SIG-M5 (cell line): ENCODE data around the gene CXXC5.

Experiments used
- DNase-seq: peaks from one replicate; lab custom pipeline; 2025; lab: John Stamatoyannopoulos, UW

The CXXC5 gene

DNA sequence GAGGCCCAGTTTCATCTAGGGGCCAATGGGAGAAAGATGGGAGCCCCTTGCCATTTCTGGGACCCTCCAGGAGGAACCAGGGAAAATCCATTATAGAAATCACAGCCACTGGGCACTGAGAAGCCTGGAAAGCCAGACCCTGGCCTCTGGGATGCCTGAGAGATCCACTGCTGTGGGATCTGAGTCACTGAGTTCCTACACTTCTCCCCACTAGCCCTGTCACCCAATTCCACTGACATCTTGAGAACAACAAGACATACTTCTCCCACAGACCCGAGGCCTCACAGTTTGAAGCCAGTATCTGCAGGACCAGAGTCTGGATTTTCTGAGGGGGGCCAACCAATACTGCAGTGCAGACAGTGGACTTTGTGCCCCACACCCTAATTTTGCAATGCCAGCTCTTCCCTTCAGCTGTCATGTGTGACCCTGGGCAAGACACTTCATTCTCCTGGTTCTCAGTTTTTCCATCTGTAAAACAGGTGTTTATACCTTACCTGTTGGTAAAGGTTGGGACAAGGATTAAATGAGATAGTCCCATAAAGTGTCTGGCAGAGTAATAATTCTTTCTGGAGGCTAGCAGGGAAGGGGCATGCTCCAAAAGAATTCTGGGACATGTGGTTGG is 46.5 kb downstream of the CXXC5 start:
- no peak for DNase-seq

DNA sequence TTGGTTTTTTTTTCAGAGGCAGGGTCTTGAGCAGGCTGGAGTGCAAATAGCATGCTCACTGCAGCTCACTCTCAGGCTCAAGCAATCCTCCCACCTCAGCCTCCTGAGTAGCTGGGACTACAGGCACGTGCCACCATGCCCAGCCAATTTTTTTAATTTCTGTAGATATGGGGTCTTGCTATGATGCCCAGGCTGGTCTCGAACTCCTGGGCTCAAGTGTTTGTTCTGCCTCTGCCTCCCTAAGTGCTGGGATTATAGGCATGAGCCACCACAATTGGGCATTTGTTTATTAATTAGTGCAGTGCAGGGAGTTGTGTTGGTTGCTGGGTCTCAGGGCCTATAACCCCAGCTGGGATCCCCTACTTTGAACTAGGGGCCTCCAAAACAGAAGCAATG is 47.0 kb downstream of the CXXC5 start:
- no peak for DNase-seq

DNA sequence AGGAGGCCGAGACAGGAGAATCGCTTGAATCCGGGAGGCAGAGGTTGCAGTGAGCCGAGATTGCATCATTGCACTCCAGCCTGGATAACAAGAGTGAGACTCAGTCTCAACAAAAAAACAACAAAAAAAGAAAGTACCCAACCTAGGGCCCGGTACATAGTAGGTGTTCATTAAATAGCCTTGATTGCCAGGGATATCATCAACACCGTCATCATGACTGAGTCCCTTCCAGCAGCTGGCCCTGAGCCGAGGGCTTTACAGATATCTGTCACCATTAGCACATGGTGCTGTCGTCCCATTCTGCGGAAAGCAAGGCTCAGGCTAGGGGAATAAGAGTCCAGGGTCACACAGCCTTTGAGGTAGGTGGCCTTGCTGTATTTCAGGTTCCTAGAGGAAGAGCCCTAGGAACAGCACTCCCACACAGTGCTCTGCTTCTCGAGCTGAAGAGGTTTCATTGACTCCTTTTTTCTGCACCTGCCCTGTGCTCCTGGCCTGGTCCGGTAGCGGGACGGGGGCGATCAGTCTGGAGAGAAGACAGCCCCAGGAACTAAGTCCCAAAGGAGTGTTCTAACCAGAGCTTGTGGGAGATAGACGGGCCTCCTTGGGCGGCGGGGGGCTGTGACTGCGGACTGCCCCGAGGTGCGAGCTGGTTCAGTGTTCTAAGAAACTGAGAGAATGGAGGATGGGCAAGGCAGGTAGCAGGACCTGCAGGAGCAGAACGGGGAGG is 48.2 kb downstream of the CXXC5 start:
- DNase-seq, result no peak

DNA sequence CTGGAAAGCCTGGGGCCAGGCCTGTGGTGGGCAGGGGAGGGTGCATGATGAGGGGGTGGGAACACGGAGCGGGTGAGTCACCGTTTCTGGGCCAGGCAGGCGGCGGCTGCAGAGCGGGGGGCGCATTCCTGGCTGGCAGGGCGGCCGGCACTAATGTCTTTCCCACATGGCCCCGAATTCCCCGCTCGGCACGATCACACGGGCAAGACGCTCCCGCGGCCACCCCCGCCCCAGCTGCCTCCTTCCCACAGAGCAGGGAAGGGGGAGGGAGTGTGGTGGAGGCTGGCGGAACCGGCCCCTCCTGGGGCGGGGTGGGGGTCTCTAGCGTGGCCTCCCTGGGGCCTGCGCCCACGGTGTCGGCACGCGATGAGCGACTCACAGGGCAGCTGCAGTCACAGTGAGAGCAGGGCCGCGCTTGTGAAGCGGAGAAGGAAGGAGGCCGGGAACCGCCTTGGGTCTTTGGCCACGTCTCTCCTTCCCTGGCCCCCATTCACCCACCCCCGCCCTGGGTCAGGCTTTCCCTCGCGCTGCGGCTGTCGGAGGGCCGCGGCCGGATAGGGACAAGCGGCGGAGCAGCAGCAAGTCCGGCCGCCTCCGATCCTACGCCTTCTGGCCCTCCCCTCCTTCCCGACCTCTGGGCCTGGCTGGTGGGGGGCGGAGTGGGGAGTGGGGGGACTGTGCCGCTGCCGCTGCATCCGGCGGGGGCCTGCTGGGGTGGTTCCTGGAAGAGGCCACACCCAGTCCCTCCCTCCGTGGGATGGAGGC is 48.9 kb downstream of the CXXC5 start:
- DNase-seq, result no peak

DNA sequence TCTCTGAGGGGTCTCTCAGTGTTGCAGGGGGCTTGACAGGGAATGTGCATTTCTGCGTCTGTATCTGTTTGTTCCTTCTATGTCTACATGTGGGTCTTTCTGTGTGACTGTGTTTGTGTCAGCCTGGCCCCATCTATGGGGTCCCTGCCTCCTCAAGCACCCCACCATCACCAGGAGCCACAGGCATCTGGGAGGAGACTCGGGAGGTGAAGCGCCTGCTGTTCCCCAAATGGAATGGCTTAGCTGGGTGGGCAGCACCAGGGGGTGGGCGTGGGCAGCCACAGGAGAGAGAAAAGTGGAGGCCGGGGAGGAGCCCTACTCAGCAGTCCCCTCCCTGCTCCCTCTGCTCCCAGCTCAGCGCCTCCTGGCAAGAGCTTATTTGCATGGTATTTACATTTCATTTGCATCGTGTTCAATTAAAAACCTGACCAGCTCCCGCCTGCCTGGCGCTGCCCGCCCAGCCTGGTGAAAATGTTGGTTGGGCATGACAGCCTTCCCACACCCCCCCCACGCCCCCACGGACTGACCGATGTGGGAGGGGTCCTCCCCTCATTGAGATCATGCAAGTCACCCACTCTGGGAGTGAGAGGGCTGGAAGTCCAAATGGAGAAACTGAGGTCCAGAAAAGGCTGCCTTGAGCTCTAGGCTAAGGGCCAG is 50.5 kb downstream of the CXXC5 start:
- DNase-seq, result no peak

DNA sequence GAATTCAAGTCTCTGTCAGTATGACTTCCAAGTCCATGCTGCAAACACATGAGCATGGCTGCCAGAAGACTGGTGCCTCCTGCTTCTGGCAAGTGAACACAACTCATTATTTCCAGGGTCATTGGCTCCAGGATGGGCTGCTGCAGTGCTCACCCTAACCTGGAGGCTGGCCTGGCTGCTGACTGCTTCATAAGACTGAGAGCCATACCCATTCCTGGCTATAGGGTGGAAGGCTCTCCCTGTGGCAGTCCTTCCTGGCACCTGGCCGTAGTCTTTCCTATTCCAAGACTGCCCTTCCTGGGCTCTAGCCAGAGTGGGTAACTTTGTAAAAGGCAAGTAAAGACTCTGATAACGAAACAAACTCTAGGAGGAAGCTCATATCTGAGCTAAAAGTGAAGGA is 51.2 kb downstream of the CXXC5 start:
- DNase-seq, result no peak

DNA sequence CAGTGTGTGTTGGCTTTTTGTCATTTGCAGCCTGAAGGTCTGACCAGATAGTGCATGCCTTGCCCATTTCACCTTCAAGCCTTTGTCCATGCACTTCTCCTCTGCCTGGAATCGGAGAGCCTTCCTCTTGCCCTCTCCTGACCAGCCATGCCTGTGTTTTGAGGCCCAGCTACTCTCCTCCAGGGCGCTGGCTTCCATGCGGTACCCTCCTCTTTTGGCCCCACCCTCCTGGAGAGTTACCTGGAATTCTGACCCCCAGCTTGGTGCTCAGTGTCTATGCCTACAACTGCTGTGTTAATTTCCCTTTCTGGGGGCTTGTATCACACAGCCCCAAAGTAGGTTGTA is 52.5 kb downstream of the CXXC5 start:
- no peak for DNase-seq

DNA sequence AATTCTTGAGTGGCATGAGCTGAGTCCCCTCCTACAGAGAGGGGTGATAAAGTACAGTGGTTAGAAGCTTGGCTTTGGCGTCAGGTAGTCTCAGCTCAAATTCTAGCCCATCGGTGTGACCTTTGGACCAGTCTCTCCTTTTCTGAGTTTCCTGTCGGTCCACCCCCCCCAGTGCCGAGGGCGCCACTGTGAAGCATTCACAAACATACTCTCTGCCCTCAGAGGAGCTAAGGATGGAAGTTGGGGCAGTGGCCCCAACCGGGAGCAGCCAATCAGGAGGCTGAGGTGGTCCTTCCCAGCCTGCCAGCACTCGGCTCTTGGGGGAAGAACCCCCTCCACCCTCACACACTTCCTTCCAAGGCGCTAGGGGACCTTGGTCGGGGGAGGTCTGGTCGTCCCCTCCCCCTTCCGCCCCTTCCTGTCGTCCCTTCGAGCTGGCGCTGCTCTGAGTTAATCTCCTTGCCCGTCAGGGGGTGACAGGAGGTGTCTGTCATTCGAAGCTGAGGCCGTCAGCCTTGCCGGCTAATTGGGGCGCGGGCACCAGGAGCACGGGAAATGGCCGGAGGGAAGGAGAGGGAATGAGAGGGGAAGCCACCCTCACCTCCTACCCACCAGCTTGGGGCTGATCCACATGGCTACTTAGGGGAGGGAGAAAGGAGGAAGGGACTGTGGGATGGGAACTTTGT is 53.0 kb downstream of the CXXC5 start:
- DNase-seq, result no peak

DNA sequence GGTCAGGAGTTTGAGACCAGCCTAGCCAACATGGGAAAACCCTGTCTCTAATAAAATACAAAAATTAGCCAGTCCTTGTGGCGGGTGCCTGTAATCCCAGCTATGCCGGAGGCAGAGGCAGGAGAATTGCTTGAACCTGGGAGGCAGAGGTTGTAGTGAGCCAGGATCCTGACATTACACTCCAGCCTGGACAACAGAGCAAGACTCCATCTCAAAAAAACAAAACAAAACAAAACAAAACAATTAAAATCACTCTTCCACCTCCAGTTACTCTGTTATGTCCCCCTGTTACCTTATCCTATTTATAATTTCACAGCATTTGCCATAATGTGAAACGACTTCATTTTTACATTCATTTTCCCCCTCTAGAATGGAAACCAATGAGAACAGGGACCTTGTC is 54.4 kb downstream of the CXXC5 start:
- DNase-seq, result no peak

DNA sequence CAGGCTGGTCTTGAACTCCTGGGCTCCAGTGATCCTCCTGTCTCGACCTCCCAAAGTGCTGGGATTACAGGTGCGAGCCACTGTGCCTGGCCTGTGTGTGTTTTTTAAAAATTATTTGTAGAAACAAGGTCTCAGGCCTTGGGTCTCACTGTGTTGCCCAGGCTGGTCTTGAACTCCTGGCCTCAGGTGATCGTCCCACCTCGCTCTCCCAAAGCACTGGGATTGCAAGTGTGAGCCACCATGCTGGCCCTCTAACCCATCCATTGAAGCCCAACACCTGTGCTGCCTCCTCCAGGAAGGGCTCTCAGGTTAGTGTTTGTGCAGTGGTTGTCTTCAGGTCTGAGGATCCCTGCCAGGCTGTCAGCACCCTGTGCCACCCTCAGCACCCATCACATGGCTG is 56.6 kb downstream of the CXXC5 start:
- DNase-seq, result no peak

DNA sequence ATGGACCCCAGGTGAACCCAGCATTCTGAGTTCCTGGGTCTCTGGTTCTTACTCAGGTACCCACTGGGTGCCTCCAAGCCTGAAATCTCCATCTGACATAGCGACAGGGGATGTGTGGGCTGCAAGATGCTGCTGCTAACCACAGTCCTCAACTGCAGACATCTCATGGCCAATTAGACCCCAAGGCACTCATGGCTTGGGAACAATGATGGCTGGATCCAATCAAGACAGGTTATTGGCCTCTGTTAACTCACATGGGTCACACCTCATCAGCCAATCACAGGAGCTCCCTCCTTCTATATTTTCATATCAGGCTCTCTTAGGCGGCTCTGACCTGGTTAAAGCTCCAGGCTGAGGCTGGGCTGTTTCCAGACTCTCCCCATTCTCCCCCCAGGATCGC is 57.0 kb downstream of the CXXC5 start:
- DNase-seq, result no peak

DNA sequence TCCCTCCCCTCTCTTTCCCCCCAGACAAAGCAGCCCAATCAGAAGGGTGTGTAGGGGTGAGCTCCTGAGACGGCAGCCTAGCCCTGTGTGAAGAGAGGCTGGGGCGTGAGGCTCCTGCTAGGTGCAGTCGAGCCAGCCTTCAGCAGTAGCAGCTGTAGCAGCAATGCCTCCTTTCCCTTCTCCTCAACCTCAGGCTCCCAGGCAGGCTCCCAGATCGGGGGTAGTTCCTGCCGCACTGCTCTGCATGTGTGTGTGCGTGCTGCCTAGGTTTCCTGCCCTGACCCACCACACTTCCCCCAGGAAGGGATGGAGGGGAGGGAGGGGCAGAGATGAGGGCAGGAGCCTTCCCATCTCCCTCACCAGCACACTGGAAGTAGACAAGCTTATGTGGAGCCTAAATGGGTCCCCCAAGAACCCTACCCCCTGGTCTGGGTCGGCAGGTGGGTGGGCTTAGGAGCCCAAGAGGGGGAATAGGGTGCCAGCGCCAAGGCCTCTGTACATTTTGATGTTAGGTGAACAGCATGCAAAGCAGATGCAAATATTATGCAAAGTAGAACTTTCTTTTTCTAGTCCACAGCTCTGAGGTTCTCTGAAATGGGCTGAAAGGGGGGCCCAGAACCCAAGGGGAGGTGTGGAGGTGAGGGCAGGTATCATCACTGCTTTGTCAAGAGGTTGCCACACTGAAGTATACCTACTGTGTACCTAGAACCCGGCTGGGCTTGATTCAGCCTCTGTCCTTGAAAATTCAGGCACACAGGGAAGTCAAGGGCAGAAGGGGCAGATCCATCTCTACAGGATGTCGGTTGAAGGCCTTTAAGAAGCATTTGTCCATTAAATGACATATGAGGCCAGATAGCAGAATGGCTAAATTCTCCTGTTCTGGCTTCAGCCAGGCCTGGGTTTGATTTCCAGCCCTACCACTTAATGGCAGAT is 57.8 kb downstream of the CXXC5 start:
- no peak for DNase-seq

DNA sequence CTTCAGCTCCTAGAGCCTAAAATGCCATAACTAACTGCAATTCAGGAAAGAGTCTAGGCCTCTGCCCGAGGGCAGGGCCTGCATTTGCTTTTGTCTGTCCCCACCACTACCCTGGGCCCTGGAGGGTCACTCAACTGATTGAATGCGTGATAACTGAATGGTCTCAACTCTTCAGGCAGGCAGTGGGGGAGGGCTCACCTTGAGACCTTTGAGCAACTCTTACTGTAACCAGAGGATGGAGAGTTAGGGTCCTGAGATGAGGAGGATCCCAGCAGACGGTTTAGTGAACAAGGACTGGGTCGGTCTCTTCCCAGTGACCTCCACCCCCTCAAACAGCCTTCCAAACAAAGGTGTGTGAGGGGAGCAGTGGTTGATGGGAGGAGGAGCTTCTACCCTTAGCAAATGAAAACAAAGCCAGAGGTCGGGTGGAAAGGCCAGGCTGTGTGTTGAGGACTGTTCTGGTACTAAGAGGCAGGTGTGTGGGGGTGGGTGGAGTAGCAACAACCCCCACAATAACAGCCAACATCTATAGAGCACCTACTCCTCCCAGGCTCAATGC is 59.4 kb downstream of the CXXC5 start:
- DNase-seq, result no peak

DNA sequence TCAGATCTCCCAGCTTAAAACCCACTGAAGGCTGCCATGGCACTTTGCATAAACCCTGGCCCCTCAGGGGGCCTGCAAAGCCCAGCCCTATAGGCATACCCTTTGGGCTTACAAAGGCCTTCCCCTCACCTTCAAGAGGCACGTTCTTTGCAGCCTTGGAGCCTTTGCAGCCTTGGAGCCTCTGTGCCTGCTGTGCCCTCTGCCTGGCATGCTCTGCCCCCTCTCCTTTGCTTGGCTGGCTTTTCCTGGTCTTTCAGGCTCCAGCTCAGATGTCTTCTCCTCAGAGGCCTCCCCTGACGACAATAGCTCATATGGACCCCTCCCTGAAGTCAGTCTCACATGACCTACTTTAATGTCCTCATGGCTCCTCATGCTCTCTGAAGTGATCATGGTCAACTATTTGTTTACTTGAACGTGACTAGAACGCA is 60.3 kb downstream of the CXXC5 start:
- no peak for DNase-seq

DNA sequence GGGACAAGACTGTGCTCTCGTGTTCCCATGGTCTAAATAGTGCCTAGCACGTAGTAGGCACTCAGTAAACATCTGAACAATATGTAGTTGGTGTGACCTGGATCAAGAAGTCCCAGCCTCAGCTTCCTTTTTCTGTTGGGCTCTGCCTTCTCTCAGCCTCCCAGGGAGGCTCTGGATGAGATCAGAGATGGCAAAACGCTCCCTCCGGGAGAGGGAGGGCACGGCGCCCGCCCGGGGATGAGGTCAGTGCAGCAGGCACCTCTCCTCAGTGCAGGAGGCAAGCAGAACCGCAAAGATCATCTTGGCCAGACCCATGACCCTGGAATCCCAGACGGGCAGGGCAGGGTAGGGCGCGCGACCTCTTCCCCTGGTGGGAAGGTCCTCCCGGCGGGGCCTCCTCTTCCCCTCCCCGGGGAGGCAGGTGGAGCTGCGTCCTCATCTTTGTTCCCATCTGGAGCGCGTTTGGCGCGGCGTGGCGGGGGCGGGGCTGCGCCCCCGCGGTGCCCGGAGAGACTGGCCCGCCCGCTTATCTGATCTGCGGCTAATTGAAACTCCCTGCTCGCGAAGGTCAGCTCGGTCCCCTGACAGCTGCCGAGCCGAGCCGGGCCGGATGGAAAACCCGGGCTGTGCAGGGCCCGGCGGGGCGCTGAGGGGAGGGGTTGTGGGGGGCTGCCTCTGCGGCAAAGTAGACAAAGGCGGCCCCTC is 60.9 kb downstream of the CXXC5 start:
- DNase-seq, result no peak

DNA sequence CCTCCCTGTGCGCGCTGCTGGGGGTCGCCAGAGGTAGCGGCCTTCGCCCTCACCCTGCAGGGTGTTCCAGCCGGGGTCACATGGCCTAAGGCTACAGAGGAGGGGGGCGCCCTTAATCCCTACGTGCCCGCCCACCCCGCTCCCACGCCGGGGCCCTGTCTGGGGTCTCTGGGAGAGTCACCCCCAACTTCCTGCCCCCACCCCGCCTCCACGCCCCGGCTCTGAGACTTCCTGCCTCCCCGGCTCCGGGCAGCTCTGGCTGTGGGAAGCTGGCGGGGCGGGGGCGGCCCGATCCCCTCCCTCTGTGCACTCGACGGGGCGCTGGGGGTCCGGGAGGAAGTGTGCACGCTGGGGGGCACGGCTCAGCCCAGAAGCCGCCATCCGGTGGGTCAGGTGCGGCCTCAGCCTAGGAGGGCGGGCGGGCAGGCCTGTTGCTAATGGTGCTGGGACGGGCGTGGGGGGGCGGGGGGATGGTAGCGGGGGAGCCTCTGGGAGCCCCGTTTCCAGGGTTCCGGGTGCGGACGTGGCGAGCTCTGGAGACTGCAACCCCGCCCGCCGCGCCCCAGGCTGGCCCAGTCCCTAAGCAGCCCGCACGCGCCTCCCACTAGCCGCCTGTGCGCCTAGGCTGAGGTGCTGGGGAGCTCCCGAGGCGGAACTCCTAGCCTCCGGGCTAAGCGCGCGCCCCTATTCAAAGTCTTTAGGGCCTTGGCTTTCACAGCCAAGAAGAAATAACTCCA is 61.6 kb downstream of the CXXC5 start:
- DNase-seq, result no peak

DNA sequence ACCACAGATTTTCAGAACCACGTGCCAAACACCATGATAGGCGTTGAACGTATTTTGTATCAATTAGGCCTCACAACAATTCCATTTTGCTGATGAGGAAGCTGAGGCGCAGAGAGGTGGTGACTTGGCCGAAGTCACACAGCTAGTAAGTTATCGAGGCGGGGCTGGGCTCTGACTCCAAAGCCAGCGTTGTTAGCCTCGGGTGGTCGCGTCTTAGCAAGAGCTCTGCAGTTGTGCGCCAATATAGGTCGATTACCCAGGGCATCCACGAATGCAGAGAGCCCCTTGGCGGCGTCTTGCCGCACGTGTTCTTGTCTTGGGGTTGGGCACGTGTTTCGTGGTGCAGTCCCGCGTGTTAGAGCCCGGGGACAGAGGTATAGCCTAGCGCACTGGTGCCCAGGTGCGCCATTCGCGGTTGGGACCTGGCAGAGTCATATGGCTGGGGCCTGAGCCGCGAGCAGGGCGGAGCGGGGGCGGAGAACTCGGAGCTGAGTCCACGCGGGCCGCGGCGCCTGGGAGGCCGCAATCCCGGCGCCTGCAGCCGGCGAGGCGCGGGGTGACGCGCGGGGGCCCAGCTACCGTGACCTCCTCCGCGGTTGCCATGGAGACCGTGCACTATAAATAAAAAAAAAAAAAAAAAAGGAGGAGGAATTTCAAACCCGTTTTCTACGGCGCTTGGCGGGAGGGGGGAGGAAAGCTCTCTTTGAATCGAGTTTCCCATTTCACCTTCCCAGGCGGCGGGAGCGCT is 62.3 kb downstream of the CXXC5 start:
- no peak for DNase-seq

DNA sequence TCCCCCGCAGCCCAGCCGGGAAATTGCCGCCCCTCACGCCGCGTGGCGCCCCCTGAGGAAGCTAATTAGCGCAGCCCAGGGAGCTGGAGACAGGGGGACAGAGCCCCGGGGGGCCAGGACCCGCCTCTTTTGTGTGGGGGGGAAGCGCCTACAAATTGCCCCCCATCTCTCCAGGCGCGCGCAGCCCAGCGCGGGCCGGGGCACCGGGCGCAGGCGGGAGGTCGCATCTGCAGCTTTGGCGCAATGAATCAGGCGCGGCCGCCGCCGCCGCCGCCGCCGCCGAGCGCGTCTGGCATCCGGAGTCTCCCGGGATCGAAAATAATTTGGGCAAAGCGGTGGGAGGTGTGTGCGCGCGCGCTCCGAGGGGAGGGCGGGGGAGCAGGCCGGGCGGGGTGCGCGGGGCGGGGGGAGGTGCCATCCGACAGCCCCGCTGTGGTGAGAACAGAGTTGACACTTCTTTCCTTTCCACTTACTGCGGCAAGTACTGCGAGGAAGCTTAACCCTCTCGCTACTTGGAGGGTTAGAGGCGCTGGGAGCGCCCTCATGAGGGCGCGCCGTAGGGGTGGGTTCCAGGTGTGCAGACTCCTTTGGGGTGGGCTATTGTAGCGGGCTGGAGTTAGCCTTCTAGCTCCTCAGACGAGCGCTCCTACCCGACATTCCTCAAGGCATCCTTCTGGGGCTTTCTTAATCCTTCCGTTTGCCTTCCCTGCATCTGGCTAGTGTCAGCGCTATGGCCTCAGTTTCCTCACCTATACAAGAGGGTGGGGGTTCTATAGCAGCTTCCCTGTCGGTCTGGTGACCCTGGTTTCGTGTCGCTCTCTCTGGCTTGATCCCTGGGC is 63.1 kb downstream of the CXXC5 start:
- DNase-seq, result no peak
